ENCODE results near the gene ANKDD1A. TPM values are rescaled to one million over a fixed set of nuclear protein-coding genes. Genes with fewer than 3 reads are reported as not detected.
A peak's percentile ranks its signal among the peaks of the same experiment; 100 is the strongest.

The ANKDD1A gene
- total RNA-seq, 1 donor from 2014 or later, result 4.6 TPM

- no peak for DNase-seq (ENCODE audit: extremely low spot score, unreplicated experiment)
- Mint-ChIP-seq H3K9me3 (ENCODE audit: unreplicated experiment) (no peaks in the 10 kb centered on the region), H3K4me1 (ENCODE audit: unreplicated experiment) (peaks cover 7% of the 10 kb centered on the region), H3K27ac (ENCODE audit: unreplicated experiment) (peak overlapping the region; percentile 38), H3K4me3 (ENCODE audit: unreplicated experiment) (no peak overlapping the region), H3K36me3 (ENCODE audit: unreplicated experiment) (peaks cover 23% of the 10 kb centered on the region), H3K27me3 (ENCODE audit: unreplicated experiment) (no peaks in the 10 kb centered on the region)
- no peak for TF ChIP-seq CTCF (IDR thresholded peaks at IDR 0.05)
These were observed 93.3 kb downstream of the ANKDD1A start for GRCh38 chr15:65004993-65005392.

GRCh38 chr15:65006876-65007275, 95.2 kb downstream of the ANKDD1A start:
- no peak overlapping the region for H3K27ac Mint-ChIP-seq (ENCODE audit: unreplicated experiment)
- H3K36me3 Mint-ChIP-seq (ENCODE audit: unreplicated experiment), result peaks cover 24% of the 10 kb centered on the region
- no peaks in the 10 kb centered on the region for H3K27me3 Mint-ChIP-seq (ENCODE audit: unreplicated experiment)
- no peaks in the 10 kb centered on the region for H3K9me3 Mint-ChIP-seq (ENCODE audit: unreplicated experiment)
- no peak for TF ChIP-seq CTCF (IDR thresholded peaks at IDR 0.05)
- DNase-seq (ENCODE audit: extremely low spot score, unreplicated experiment), result no peak
- H3K4me3 Mint-ChIP-seq (ENCODE audit: unreplicated experiment), result no peak overlapping the region
- peaks cover 7% of the 10 kb centered on the region for H3K4me1 Mint-ChIP-seq (ENCODE audit: unreplicated experiment)

Other genes starting within 250 kb of the ANKDD1A start
- 3.8 and 4.8 TPM in 2 replicates for gene RBPMS2, start 136.3 kb upstream of the ANKDD1A start, total RNA-seq
- 4.2 and 4.8 TPM in 2 replicates for gene PIF1, start 86.3 kb upstream of the ANKDD1A start, total RNA-seq
- 24.5 and 24.7 TPM in 2 replicates for gene PLEKHO2, start 70.0 kb upstream of the ANKDD1A start, total RNA-seq
- 116 and 120 TPM in 2 replicates for gene SPG21, start 78.0 kb downstream of the ANKDD1A start, total RNA-seq
- gene MTFMT, start 117.7 kb downstream of the ANKDD1A start, total RNA-seq, result 16.3 and 16.9 TPM in 2 replicates
- gene SLC51B, start 133.5 kb downstream of the ANKDD1A start, total RNA-seq, result not detected in 2 replicates
- gene RASL12, start 156.1 kb downstream of the ANKDD1A start, total RNA-seq, result 0.73 and 0.78 TPM in 2 replicates
- gene KBTBD13, start 164.8 kb downstream of the ANKDD1A start, total RNA-seq, result not detected in 2 replicates
- gene UBAP1L, start 203.3 kb downstream of the ANKDD1A start, total RNA-seq, result 5.1 and 5.4 TPM in 2 replicates
- gene PDCD7, start 221.9 kb downstream of the ANKDD1A start, total RNA-seq, result 22.3 and 27.1 TPM in 2 replicates

Data from osteocyte (in vitro differentiated cells).